ENCODE measurements around the gene ADGRL3.
"Not testable (repeated sequence)": the region's sequence is repeated elsewhere in the genome, so short reads cannot be mapped to it uniquely, and the experiment has no call there.

ADGRL3 gene

DNA sequence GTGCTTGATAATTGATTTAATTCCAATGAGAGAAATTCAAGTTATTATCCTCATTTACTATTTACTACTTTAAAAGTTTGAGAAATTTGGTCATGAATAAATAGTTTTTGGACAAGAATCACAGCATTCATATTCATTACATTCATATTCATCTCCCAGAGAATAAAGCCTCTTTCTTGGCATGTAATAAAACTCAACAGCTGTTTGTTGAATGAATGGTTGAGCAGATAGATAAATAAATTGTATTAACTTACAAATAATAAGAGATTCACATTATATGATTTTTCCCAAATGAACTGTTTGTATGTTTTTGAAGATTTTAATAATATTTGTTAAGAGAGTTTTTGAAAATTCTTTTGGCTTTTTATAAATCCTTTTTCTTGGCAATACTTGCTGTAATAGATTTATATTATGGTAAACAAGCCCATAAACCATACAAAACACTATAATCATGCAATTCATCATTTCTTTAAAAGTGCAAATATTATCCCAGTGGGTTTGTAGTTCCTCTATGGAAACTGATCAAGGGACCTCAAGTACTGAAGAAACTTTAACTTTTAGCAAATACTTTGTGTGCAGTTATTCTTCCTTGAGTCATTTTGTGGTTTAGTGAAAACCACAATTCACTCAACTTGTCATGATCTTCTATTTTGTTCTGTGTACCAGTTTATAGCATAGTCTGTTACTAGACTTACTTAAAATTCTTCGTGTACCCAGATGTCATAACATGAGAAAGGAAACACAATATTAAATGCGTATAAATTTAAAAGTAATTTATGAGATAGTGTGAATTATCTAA lies 371.8 kb downstream of the ADGRL3 start:
- DNase-seq = no peak

DNA sequence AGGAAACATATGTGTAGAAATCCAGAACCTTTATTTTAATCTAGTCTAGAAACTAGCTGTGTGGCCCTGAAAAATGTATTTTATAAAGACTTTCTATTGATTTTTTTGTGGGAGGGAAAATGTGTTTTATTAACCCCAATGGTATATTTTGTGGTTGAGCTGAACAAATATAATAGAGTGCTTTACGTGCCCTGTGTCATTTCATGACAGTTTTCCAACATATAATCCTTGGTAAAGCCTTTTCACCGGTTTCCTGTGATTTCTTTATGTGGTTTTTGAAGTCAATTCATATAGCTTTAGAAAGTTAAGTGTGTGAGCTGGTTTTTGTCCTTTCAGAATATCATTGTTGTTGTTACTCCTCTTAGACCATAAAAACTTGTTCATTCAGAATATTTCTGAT lies 375.7 kb downstream of the ADGRL3 start:
- no peak for DNase-seq

DNA sequence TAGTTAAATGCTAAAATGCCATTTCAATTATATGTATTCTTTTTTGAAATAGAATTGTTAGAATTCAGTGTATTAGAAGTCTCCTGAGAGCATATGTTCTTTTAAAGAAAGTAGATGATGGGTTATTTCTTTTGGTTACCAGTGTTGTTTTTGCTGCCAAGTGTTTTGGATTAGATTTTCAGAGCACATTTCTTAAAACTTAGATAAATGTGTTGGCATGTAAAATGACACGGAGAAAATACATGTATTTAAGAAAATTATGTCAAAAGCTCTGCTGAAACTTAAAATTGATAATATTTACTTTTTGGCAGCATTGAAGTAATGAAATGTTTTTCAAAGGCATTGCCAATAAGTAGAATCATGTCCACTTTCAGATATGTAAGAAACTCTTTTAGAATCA lies 379.7 kb downstream of the ADGRL3 start:
- no peak for DNase-seq

DNA sequence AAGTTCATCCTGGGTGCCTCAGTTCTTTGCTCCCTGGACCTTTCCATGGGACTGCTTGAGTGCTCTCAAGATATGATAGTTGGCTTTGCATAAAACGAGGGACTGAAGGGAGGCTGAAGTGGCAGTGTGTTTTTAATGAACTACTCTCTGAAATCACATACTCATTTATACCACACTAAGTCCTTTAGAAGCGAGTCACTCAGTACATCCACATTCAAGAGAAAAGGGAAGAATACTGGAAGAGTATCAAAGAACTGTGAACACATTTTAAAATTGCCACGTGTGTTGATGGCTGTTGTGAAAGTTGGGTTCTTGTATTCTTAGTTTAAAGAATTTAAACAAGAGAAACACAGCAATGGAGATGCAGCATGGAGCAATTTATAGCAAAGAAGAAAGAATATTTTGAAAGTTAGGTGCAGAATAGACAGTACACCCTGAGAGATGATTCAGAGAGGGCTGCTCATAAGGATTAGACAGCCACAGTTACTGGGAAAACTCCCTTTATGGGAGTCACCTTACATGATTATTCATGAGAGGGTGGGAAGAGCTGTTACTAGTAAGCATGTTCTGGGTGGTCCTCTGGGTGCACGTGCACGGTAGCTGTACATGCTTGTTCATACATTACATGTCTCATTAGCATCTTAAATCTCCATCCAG lies 380.7 kb downstream of the ADGRL3 start:
- no peak for DNase-seq

DNA sequence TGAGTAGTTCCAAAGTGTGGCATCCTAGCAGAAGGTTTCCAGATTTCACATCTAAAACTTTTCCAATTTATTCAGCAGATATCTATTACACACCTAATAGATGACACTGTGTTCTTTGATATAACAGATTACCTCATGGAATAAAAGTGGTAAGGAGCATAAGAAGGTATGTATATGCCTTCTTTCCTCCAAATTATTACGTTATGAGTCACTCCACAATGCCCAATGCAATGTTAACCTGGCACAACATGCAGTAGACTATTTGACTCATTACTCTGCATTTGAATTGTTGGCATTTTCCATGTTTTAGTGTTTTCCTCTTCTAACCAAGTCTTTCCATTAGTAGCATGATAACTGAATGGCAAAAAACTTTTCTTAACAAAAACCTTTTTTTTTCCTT lies 383.6 kb downstream of the ADGRL3 start:
- no peak for DNase-seq

DNA sequence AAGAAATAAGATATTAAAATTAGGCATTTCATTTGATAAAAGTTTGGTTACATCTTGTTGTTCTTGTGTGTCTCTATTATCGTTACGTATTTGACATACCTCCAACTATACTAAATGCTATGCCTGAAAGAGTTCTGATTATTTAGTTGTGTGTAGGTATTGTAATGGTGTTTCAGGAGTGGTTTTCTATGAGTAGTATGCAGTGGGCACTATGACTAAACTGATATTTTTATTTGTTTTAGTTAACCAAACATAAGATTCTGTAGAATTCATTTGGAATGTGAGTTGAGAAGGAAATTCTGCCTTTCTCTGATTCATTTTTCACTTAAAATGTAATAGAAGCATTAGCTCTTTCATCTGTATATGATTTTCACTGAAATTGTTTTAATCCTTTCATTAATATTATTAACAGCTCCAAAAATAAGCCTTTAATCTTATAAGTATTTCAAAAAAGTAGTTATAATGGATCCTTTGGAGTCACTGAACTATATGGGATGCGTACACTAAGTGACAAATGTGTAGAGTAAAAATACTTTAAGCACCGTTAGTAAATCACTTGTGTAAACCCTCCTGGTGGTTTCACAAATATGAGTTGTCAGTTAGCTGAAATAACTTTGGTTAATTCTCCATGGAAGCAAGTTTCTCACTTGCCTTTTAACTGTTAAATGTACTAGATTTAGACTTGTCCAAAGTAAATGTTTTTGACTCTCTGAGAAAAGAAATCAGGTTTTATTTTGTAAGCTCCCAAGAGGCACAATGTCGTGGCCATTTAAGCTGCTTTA lies 388.7 kb downstream of the ADGRL3 start:
- no peak for DNase-seq

DNA sequence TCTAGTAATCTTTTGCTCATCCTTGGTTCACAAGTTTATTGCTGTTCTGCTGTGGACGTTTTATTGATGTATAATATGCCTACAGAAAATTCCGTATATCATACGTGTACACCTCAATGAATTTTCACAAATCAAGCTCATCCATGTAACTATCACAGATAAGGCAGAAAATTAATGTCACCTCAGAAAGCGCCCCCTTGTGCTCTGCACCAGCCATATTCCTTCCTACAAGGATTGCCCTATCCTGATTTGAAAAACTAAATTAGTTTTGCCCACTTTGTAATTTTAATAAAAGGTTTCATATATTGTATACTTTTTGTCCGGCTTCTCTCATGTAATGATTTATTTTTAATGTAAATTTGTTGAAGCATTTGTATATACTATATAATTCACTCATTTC lies 390.8 kb downstream of the ADGRL3 start:
- no peak for DNase-seq

DNA sequence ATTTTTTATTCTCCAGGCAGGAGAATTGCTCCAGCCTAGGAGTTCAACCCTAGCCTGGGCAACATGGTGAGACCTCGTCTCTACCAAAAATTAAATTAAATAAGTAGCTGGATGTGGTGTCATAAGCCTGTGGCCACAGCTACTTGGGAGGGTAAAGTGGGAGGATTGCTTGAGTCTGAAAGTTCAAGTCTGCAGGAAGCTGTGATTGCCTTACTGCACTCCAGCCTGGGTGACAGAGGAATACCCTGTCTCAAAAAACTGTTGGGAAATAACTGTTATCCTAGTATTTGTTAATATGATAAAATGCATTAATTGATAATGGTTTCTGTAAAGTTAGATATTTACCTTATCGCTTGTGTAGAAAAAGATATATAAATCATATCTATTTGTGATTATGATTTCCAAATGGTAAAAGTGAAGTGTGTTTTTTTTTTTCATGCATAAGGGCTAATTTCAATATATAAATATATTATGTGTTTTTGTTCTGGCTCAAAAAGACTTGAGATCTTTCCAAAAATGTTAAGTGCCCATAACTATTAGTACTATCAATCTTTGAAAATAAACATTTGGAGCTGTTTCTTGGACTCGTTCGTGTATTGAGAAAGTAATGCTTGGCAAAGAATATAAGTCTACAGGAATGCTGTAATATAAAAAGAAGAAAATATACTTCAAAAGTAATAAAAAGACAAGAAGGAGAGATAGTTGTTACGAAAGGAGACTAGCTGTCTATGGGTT lies 396.6 kb downstream of the ADGRL3 start:
- no peak for DNase-seq

DNA sequence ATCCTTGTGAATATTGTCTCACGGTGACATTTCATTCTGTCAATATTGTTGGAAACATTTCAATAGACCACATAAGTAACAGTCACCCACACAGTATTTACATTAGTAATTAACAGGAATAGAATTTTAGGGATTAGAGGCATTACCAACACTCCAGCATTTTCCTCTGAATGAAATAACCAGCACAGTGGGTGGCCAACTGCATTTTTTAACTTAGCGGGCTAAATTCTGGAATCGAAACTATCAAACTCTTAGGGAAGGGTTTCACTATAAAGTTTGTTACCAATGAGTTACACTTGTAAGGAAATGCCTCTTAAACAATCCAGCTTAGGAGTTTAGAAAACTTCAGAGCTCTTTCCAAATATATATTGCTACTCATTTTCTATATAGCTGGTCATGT lies 403.0 kb downstream of the ADGRL3 start:
- no peak for DNase-seq

DNA sequence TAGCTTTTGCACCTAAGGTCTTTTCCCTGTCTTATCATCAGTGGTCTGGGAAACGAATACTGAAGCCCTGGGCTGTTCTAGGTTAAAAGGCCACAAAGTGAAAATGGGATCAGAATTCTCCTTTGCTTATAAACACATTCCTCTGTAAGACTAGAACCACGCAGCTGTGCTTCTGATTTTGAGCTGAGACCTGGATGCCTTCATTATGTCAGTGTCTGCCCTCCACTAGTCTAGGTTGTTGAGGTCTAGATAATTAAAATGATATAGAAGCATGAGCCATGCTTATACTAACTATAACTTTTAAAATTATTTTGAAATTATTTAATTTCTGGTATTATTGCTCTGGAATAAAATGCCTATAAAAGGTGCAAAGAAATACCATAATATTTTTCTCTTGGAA lies 403.9 kb downstream of the ADGRL3 start:
- DNase-seq = no peak

DNA sequence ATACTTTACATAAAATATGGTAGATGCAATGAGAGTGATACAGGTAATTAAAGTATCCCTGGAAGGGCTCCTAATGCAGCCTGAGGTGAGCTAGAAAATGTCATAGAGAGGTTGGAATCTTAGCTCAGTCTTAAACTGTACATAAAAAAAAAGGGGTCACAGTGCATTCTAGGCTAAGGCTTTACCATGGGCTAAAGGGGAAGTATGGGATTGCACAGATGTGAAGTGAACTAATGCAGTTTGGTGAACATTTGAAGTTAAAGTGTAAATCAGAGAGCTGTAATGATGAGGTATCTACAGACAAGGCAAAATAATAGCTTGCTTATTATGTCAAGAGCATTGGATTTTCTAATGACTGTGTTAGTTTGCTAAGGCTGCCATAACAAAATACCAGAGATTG lies 405.9 kb downstream of the ADGRL3 start:
- no peak for DNase-seq

DNA sequence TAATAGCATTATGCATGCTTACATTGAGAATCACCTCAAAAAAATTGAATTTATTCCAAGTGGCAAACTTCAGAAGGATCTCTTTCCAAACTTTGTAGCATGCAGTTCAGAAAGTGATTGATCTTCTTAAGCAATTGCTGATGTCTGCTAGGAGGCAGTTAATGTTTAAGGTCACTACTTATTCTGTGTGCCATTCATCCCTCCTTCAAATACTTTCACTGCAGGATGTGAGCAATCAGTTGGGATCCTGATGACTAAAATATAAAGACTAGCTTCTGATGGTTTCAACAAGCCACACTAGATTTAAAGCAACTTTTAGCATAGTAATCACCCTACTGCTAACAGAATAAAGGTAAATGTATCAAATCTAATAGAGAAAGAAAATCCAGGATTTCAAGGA lies 414.1 kb downstream of the ADGRL3 start:
- no peak for DNase-seq

DNA sequence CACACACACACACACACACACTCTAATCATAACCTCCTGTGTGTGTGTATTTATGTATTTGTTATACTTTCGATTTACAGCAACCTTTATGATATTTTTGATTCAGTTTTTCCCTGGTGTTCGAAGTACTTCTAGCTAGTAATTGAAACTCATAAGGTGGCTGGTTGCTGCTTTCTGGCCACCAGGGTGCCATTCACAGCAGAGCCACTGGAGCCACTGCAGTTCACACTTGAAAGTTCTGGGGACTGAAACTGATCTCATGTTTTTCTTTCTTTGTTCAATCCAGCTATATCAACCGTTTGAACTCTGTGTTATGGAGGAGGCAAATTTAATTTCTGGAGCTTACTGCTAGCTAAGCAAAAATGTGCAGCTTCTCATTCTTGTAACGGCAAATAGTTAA lies 419.4 kb downstream of the ADGRL3 start:
- no peak for DNase-seq

DNA sequence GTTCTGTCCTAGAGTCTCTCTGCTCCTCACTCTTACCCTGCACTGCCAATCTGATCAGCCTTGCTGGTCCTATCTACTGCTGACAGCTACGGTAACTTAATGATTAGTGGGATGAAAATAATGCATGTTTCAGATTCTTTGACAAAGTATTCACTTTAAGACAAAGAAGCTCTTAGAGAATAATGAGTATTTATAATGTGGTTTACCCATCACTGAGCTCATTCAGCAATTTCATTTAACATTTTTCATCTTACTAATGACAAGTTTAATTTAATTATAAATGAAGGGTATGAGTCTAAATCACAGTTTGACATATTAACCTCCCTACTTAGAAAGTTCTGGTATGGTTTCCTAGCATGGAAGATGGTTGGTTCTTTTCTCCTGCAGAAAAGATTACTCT lies 428.2 kb downstream of the ADGRL3 start:
- no peak for DNase-seq

DNA sequence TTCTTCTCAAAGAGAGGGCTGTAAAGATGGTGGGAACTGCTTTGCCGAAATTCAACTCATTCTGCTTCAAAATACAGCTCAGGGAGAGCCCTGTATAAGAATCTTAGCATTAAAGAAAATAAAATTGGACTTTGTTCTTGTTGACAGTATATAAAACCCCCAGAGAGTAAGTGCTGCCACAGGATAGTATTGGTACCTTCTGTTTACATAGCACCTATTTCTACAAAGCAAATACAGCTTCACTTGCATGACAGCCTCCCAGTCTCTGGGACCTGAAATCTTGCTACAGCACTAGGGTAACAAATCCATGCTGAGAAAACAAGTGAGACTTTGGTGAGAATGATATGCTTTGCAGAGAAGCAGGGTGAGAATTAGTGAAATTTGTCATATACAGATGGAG lies 428.6 kb downstream of the ADGRL3 start:
- DNase-seq = no peak

DNA sequence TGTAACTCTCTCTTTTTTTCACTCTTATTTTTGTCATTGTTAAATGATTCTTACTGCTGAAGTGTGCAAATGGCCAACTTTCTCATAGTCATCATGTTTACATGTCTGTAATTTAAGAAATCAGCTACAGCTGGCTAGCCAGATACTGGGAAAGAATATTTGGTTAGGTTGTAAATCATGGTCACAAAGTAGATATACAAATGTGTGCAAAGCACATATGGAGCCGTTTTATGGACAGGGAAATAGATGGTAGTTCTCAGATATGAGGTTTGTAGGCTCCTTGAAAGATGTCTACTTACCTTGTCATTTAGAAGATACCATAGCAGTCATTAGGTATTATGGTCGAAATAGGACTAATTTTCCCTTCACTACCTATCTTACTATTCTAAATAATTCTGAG lies 430.4 kb downstream of the ADGRL3 start:
- no peak for DNase-seq

DNA sequence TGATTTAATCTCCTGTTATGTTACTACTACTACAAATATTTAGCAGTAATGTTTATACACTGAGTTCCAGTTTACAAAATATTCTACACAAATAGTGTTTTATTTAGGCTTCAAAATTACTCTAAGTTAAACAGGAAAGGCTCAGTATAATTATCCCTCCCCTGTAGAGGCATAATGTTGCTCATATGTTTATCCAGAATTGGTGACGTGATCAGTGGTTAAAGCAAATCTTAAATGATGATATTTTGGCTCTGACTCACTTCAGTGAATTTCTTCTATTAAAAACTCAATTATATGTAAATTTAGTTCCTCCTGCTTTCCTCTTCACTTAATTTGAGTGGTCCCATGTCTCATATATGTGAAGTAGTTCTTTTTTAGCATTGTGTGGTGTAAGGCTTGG lies 438.5 kb downstream of the ADGRL3 start:
- no peak for DNase-seq

DNA sequence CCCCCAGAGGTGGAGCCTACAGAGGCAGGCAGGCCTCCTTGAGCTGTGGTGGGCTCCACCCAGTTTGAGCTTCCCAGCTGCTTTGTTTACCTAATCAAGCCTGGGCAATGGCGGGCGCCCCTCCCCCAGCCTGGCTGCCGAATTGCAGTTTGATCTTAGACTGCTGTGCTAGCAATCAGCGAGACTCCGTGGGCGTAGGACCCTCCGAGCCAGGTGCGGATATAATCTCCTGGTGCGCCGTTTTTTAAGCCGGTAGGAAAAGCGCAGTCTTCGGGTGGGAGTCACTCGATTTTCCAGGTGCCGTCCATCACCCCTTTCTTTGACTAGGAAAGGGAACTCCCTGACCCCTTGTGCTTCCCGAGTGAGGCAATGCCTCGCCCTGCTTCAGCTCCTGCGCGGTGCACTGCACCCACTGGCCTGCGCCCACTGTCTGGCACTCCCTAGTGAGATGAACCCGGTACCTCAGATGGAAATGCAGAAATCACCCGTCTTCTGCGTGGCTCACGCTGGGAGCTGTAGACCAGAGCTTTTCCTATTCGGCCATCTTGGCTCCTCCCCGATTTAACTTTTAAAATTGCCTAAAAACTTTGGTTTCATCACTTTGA lies 446.7 kb downstream of the ADGRL3 start:
- DNase-seq = not testable (repeated sequence)

DNA sequence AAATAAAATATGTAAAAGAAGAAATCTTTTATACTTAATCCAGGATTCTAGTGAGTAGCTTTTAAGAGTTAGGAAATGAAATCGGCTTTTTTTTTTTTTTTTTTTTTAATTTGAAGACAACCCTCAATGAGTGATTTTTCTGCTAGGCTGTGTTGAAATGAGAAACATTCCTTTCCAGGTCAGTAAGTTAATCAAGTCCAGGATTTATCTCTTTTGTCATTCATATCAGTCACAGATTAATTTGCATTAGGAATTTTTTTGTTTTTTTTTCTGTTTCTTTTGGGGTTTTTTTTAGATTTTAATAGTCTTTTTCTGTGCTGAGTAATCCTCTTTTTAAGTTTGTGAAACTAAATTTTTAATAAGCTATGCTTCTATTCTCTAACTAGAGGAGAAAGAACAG lies 448.1 kb downstream of the ADGRL3 start:
- DNase-seq = no peak

DNA sequence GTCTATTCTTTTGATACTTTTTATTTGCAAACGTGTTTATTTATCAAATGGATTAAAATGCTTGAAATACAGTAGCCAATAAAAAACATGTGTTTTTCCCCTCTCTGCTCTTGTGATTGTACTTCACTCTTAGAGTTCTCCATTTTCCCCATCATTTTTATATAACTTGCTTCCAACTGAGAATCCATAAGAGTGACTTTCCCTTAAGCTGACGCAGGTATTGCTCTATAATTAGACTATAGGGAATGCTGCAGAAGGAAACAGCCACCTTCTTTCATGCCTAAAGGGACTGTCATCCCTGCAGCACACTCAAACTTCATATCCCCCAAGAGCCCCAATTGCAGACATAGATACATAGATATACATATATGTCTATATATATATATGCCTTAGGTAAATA lies 456.9 kb downstream of the ADGRL3 start:
- no peak for DNase-seq

DNA sequence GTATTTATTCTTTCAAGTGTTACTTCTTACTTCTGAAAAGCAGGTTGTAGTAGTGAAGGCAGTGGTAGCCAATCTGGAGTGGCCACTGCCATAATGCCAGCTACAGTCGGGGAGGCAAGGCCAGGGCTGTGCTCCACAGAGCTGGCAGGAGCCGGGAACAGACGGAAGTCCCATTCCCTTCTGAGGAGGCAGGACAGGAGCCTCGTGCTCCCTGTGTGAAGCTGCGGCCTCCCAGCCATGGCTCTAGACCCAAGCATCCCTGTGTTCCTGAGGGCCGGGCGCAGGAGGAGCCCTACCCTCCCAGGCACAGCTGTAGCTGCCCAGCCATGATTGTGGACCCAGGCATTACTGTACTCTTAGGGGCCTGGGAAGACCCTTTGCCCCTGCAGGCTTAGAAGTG lies 461.8 kb downstream of the ADGRL3 start:
- DNase-seq = no peak

DNA sequence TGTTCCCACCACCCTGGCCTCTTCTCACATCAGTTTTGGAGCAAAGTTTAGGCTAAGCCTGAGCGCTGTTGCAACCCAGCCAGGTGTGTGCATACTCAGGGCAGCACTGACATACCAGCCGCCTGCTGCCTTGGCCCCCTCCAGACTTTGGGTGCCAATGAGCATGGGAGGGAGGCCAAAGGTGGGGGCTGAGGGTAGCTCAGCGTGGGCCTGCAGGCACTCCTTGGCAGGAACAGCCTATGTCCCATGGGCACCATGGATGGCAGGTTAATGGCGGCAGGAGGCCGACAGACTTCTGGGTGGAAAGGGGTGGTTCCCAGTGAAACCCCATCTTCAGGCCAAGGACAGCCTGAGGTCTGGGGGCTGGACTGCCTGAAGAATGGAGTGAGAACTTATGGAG lies 462.2 kb downstream of the ADGRL3 start:
- DNase-seq = no peak

DNA sequence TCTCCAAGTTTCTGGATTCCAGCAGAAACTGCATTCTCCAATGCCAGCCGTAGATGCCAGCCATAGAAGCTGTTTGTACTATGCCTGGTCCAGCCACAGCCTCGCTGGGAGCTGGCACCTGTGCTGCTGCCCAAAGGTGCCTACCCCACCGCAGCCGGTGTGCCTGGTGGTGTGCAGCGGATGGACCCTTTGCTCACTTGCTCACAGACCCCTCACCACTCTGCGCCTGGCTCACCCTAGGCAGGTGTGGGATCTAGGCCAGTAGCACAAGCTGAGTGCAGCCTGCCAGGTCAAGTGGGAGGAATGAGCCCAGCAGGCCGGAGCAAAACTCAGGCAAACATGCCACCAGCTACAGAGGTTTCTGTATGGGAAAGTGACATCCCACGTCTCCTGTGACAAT lies 463.2 kb downstream of the ADGRL3 start:
- no peak for DNase-seq
